Putamen (tissue), 1 donor: ENCODE results near the gene TIMP3.
"Not testable (repeated sequence)": the region's sequence is repeated elsewhere in the genome, so short reads cannot be mapped to it uniquely, and the experiment has no call there.

Source experiments
- DNase-seq: peaks from one replicate; pipeline ENCODE4 v3.0.0-alpha.2; 2016; ENCODE audit warnings: low spot score

TIMP3 gene

DNA sequence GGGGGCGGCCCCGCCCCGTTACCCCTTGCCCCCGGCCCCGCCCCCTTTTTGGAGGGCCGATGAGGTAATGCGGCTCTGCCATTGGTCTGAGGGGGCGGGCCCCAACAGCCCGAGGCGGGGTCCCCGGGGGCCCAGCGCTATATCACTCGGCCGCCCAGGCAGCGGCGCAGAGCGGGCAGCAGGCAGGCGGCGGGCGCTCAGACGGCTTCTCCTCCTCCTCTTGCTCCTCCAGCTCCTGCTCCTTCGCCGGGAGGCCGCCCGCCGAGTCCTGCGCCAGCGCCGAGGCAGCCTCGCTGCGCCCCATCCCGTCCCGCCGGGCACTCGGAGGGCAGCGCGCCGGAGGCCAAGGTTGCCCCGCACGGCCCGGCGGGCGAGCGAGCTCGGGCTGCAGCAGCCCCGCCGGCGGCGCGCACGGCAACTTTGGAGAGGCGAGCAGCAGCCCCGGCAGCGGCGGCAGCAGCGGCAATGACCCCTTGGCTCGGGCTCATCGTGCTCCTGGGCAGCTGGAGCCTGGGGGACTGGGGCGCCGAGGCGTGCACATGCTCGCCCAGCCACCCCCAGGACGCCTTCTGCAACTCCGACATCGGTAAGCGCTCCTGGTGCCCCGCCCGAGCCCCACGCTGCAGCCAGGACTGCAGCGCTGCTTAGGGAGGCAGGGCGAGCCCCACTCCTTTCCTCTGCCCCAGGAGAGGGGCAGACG is at the start of gene TIMP3:
Gene TIMP3, plus strand, starts transcription at position 169 of the 700 bp plus-strand sequence. Its CDS starts 297 bp downstream, at position 466.
- peak; percentile 55 for DNase-seq

DNA sequence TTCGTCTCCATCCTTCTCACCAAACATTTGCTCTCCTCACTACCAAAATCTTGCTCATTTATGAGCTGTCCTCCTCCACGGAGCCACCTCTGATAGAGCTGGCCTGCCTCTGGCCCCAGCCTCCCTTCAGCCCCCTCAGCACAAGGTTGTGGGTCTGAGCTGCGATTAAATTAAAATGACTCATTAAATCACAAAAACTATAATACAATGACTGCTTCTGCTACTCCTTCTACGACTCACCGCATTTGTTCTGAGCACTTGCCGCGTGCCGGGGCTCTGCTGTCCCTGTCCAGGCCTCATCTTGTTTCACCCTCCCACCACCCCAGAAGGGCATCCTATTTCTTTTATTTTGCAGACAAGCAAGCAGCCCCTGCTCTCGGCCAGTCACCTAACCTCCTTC is 49.2 kb upstream of the TIMP3 start:
- no peak for DNase-seq

DNA sequence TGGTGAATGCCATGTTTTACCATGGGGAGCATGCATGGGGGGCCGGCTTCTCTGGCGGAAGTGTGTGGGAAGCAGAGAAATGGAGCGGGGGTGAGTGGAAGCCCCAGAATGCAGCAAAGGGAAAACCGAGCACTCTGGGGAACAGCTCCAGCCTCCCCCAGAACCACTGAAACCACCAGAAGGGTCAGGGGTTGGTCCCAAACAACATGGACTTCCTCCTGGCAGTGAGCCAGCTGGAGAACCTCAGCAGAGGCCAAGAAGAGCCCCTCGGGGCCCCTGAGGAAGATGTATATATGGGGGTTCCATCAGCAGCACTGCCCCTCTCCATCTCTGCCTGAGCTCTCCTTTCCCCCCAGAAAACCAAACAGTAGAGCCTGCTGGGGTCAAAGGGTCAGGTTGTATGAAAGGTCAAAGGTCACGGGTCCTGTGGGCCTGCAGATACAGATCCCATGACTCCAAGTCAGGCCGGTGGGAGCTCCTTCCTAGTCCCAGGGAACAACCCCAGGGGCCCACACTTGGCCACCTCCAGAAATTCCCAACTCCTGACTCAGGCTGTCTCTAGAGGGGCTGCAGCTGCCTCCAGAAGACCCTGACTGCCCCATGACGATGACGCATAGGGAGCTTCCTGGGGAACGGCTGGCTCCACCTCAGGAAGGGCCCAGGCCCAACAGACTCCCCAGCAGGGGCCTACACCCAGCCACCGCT is 48.5 kb upstream of the TIMP3 start:
- no peak for DNase-seq

- no peak for DNase-seq
Observed at GRCh38 chr22:32753591-32753990, 47.9 kb upstream of the TIMP3 start.

DNA sequence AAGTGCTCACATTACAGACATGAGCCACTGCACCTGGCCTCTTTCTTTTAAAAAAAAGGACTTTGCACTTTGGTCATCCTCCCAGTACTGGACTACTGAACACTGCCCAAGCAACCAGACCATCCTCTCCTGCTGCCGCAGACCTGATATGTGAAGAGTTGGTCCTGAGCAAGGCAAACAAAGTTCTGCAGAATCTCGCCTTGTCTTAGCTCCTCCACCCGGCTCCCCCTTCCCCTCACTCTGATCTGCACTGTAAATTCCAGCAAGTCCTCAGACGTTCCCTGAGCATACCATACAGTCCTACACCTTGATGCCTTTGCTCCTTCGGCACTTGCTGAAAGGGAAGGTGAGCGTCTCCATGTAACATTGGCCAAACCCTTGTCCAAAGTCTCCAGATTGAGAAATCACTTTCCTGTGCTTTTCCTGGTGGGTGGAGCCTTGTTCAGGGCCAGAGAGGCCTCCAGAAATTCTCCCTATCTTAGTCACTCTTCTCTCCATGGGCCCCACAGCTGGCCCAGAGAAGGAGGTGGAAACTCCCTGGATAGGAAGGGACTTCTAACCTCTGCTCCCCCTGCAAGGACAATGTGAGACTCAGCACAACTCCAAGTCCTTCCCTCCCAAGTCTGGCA is 47.0 kb upstream of the TIMP3 start:
- no peak for DNase-seq

DNA sequence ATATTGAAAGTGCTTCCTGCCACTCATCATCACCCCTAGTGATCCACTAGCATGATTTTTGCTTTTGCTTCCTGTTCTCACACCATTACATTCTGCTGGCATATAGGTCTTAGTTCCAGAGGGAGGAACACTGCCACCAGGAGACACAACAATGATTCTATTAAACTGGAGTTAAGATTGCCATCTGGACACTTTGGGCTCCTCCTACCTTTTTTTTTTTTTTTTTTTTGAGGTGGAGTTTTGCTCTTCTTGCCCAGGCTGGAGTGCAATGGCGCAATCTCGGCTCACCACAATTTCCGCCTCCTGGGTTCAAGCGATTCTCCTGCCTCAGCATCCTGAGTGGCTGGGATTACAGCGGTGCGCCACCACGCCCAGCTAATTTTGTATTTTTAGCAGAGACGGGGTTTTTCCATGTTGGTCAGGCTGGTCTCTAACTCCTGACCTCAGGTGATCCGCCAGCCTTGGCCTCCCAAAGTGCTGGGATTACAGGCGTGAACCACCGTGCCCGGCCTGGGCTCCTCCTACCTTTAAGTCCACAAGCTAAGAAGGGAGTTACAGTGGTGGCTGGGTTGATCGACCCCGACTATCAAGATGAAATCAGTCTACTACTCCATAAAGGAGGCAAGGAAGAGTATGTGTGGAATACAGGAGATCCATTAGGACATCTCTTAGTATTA is 44.3 kb upstream of the TIMP3 start:
- DNase-seq: not testable (repeated sequence)

GRCh38 chr22:32758866-32759385 is 42.6 kb upstream of the TIMP3 start:
- no peak for DNase-seq

DNA sequence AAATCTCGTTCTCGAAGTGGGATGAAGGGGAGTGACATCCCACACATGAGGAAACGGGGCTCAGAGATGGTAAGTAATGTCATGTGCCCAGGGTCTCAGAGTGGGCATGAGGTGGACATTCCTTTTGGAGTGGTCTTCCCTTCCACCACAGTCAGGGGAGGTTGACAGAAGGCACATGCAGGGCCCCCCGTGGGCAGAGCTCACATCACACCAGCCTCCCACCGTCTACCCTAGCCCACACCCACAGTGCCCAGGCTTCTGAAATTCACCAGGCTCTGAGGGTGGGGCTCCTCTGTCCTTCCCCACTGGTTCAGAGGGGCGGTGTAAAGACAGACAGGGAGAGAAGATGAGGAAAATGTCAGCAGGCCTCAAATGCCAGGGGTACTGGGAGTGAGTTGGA is 41.1 kb upstream of the TIMP3 start:
- no peak for DNase-seq

GRCh38 chr22:32760815-32761214 is 40.7 kb upstream of the TIMP3 start:
- no peak for DNase-seq

DNA sequence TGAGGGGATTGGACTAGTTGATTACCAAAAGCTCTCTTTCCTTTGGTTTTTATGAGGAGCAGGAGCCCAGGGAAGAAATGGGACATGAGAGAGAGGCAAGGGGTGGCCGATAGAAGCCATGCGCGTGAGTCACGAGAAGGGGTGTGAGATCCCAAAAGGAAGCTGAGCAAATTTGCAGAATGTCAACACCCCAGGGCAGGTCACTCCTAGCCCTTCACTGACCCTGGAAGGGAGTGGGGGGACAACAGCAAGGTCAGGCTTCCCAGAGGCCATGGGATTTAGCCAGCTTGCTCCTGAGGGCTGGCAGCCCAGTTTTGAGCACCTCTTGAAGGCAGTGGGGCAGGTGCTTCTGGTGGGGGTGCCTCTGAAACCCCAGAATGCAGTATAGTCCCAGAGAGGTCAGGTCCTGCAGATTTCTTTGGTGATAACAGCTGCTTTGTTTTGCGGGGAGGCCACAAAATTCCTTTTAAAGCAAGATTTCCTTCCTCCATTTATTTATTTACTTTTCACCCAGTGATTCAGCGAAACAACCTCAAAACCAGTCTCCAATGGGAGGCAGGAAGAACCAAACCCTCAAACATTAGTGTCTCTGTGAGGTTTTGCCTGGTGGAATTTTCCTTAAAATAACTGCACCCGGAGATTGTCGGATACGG is 40.1 kb upstream of the TIMP3 start:
- no peak for DNase-seq

GRCh38 chr22:32764330-32765131 is 37.0 kb upstream of the TIMP3 start:
- DNase-seq: no peak

DNA sequence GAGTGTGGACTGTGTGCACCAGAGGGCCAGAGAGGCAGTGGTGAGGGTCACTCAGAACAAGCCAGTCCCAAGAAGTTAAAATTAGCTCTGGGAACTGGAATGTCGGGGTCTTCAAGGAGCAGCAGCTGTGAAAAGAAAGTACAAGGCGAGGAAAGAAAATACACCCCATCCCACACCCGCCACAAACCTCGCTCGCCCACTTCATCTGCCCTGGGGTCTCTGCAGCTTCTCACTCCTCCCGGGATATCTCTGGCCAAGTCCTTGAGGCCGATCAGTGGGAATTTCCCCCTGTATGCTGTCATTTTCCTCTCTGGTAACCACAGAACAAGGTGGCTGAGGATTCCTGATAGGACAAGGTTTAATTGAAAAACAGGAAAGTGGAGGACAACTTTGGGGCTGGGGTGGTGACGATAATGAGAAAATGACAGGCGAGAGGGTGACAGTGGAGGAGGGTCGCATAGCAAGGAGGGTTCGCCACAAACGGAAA is 36.3 kb upstream of the TIMP3 start:
- DNase-seq: no peak

- DNase-seq: no peak
Observed at GRCh38 chr22:32771756-32772155, 29.7 kb upstream of the TIMP3 start.

DNA sequence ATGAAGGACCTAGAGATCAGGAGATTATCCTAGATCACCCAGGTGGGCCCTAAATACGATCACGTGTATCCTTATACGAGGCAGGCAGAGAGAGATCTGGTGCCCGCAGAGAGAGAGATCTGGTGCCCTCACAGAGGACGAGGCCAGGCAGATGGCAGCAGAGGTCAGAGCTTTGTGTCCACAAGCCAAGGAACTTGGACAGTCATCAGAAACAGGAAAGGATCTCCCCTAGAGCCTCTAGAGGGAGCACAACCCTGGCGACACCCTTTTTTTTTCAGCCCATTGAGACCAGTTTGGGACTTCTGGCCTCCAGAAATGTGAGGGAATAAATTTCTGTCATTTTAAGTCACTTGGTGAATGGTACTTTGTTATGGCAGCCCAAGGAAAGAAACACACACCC is 25.5 kb upstream of the TIMP3 start:
- no peak for DNase-seq

GRCh38 chr22:32776397-32776796 is 25.1 kb upstream of the TIMP3 start:
- no peak for DNase-seq

DNA sequence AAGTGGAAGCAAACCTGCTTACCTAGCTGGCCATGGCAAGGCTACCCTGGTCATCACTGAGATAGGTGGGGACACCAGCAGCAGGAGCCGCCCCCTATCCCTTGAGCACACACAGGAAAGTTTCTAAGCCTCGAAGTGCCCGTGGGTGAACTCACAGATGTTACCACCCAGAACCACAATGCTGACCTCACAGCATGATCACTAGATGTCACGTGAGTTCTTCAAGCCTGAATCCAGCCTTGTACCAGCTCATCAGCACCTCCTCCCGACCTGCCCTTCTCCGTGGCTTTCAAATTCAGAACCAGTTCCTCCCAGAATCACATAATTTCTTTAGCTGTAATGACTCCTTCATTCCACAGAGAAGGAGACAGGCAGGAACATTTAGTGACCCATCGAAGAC is 24.7 kb upstream of the TIMP3 start:
- no peak for DNase-seq

- no peak for DNase-seq
Observed at GRCh38 chr22:32777987-32778386, 23.5 kb upstream of the TIMP3 start.

DNA sequence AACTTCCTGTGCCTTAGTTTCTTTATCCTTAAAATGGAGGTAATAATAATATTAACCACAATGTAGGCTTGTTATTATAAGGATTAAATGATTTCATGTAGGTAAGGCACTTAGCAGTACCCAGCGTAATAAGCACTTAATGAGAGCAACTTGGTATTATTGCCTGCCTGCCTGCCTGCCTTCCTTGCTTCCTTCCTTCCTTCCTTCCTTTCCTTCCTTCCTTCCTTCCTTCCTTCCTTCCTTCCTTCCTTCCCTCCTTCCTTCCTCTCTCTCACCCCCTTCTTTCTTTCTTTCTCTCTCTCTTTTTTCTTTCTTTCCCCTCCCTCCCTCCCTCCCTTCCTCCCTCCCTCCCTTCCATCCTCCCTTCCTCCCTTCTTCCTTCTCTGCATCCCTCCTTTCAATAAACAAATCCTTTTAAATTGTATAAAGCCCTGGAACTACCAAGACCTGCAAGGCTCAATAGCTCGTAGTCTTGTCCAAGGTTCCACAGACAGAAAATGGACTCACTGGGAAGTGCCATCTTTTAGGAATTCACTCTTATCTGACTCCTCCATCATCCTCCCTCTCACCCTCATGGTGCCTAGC is 20.7 kb upstream of the TIMP3 start:
- DNase-seq: no peak

GRCh38 chr22:32781695-32782094 is 19.8 kb upstream of the TIMP3 start:
- no peak for DNase-seq

GRCh38 chr22:32785321-32786026 is 16.0 kb upstream of the TIMP3 start:
- DNase-seq: no peak
